Measurements from ENCODE around the gene VIL1. TPM values are rescaled to one million over a fixed set of nuclear protein-coding genes. Genes with fewer than 3 reads are reported as not detected.
A peak's percentile ranks its signal among the peaks of the same experiment; 100 is the strongest.

The VIL1 gene
- total and polyA plus RNA-seq, 2 of the 13 experiments (the other 11 are each of a cell fraction or from before 2014, with no cell fraction given) = 287 to 301 TPM

GRCh38 chr2:218448934-218449333, 30.0 kb downstream of the VIL1 start (continued):
- TF ChIP-seq ZNF510 (CRISPR knock-in tag; IDR thresholded peaks at IDR 0.05; ENCODE audit: low read depth) (0 out of 2 replicates have a peak, but pooled peaks have one; percentile 28), ZBTB46 (CRISPR knock-in tag; IDR thresholded peaks at IDR 0.05; ENCODE audit: borderline replicate concordance) (no peak), MED13 (CRISPR knock-in tag; IDR thresholded peaks at IDR 0.05) (no peak), PITX1 (CRISPR knock-in tag; IDR thresholded peaks at IDR 0.05) (no peak), SNAPC5 (CRISPR knock-in tag; IDR thresholded peaks at IDR 0.05; ENCODE audit: borderline replicate concordance) (no peak), ZGPAT (CRISPR knock-in tag; IDR thresholded peaks at IDR 0.05) (0 out of 2 replicates have a peak, but pooled peaks have one; percentile 33), HNF4A (CRISPR knock-in tag; IDR thresholded peaks at IDR 0.05) (peak; percentile 65), REST (IDR thresholded peaks at IDR 0.05; ENCODE audit: borderline replicate concordance in 1 of 2, low read depth in 1 of 2, low read length in 2 of 2) (no peak), CENPBD1 (CRISPR knock-in tag; IDR thresholded peaks at IDR 0.05; ENCODE audit: borderline replicate concordance, low read depth) (no peak), FOXA3 (CRISPR knock-in tag; IDR thresholded peaks at IDR 0.05) (peak; percentile 90), ZNF350 (CRISPR knock-in tag; IDR thresholded peaks at IDR 0.05; ENCODE audit: borderline replicate concordance, low read depth) (0 out of 2 replicates have a peak, but pooled peaks have one; percentile 2), MEIS1 (CRISPR knock-in tag; IDR thresholded peaks at IDR 0.05; ENCODE audit: borderline replicate concordance) (peak; percentile 61; the same call in 1 of the 2 replicates), NR3C1 (CRISPR knock-in tag; IDR thresholded peaks at IDR 0.05) (no peak), ZNF253 (CRISPR knock-in tag; IDR thresholded peaks at IDR 0.05; ENCODE audit: borderline replicate concordance) (no peak), ZBTB21 (CRISPR knock-in tag; IDR thresholded peaks at IDR 0.05) (no peak), CBX5 (CRISPR knock-in tag; IDR thresholded peaks at IDR 0.05; ENCODE audit: borderline replicate concordance) (no peak), RCOR2 (CRISPR knock-in tag; IDR thresholded peaks at IDR 0.05) (peak; percentile 93), POLR2AphosphoS2 (IDR thresholded peaks at IDR 0.05; ENCODE audit: low read depth, low read length) (no peak), THRA (CRISPR knock-in tag; IDR thresholded peaks at IDR 0.05; ENCODE audit: borderline replicate concordance) (peak; percentile 50; the same call in 1 of the 2 replicates)

Measured in HepG2 (cell line).